ENCODE data around the gene FBXO8. TPM values are rescaled to one million over a fixed set of nuclear protein-coding genes. Genes with fewer than 3 reads are reported as not detected.

Gene FBXO8
- total RNA-seq, 2 experiments from 2014 or later, result 12.6 to 12.7 TPM

- no TSS peak for BruUV-seq (replicated peaks)
- no peak for DNase-seq (ENCODE audit: low spot score)
- Histone ChIP-seq H3K4me3 (ENCODE audit: low read depth, low read length, poor library complexity, severe bottlenecking) (no peak overlapping the region), H3K4me1 (ENCODE audit: insufficient read depth, low read length, poor library complexity, severe bottlenecking) (no peaks in the 10 kb centered on the region), H3K9me2 (ENCODE audit: insufficient read depth, low read length) (no peaks in the 10 kb centered on the region), H3K79me2 (ENCODE audit: insufficient read depth, low read depth, low read length) (no peaks in the 10 kb centered on the region), H3K36me3 (ENCODE audit: insufficient read depth, low read length) (no peaks in the 10 kb centered on the region), H3K4me2 (ENCODE audit: low read length) (no peak overlapping the region), H4K20me1 (ENCODE audit: insufficient read depth, low read length) (no peaks in the 10 kb centered on the region), H2AFZ (ENCODE audit: low read length) (no peak overlapping the region), H3K27ac (ENCODE audit: low read depth, low read length, poor library complexity, severe bottlenecking) (no peak overlapping the region), H3K9me3 (ENCODE audit: low read length) (no peaks in the 10 kb centered on the region)
- ChIA-PET CTCF (ENCODE audit: unreplicated experiment) (no interaction called here), POLR2A (interaction anchor here (1.5 kb wide), 1 partner anchor 14 kb away, joined by 3 read pairs; no protein-coding TSS in a partner anchor)
- no peak for TF ChIP-seq CTCF (conservative IDR thresholded peaks at IDR 0.05; ENCODE audit: low read length)
- TF ChIP-seq EZH2phosphoT487 (IDR thresholded peaks at IDR 0.05; ENCODE audit: borderline replicate concordance, low read depth, low read length), result no peak
- intact Hi-C loops (cut with micrococcal nuclease; ENCODE audit: unreplicated experiment), result no loop called here
Observed at GRCh38 chr4:174225349-174226049, 58.0 kb downstream of the FBXO8 start.

DNA sequence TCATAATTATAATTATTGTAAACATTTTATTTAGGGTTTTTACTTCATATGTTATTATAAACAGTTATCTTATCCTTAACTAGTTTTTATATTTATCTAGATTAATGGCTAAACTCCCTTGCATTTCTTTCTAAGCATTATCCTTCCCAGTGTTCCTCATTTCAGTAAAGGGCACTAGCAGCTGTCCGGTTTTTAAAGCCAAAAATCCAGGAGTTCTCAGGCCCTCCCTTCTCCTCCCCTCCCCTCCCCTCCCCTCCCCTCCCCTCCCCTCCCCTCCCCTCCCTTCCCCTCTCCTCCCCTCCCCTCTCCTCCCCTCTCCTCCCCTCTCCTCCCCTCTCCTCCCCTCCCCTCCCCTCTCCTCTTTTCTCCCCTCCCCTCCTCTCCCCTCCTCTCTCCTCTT, 58.9 kb downstream of the FBXO8 start:
- POLR2A ChIA-PET, result interaction anchor here (0.5 to 1.5 kb wide), 4 partner anchors 13 to 26 kb away, joined by 3 to 6 read pairs (median 3); no protein-coding TSS in a partner anchor
- no peaks in the 10 kb centered on the region for H3K9me3 ChIP-seq (ENCODE audit: low read length)
- H3K4me1 ChIP-seq (ENCODE audit: insufficient read depth, low read length, poor library complexity, severe bottlenecking), result no peaks in the 10 kb centered on the region
- no peak for DNase-seq (ENCODE audit: low spot score)
- CTCF ChIA-PET (ENCODE audit: unreplicated experiment), result interaction anchor here (0.6 kb wide), 1 partner anchor 27 kb away, joined by 8 read pairs; no protein-coding TSS in a partner anchor
- BruUV-seq (replicated peaks), result no TSS peak
- H3K4me2 ChIP-seq (ENCODE audit: low read length), result no peak overlapping the region
- H4K20me1 ChIP-seq (ENCODE audit: insufficient read depth, low read length), result no peaks in the 10 kb centered on the region
- TF ChIP-seq CTCF (conservative IDR thresholded peaks at IDR 0.05; ENCODE audit: low read length), result no peak
- no peak for TF ChIP-seq EZH2phosphoT487 (IDR thresholded peaks at IDR 0.05; ENCODE audit: borderline replicate concordance, low read depth, low read length)
- H3K27ac ChIP-seq (ENCODE audit: low read depth, low read length, poor library complexity, severe bottlenecking), result no peak overlapping the region
- H2AFZ ChIP-seq (ENCODE audit: low read length), result no peak overlapping the region
- no peaks in the 10 kb centered on the region for H3K36me3 ChIP-seq (ENCODE audit: insufficient read depth, low read length)
- no peaks in the 10 kb centered on the region for H3K9me2 ChIP-seq (ENCODE audit: insufficient read depth, low read length)
- intact Hi-C loops (cut with micrococcal nuclease; ENCODE audit: unreplicated experiment), result no loop called here
- H3K79me2 ChIP-seq (ENCODE audit: insufficient read depth, low read depth, low read length), result no peaks in the 10 kb centered on the region
- H3K4me3 ChIP-seq (ENCODE audit: low read depth, low read length, poor library complexity, severe bottlenecking), result no peak overlapping the region

DNA sequence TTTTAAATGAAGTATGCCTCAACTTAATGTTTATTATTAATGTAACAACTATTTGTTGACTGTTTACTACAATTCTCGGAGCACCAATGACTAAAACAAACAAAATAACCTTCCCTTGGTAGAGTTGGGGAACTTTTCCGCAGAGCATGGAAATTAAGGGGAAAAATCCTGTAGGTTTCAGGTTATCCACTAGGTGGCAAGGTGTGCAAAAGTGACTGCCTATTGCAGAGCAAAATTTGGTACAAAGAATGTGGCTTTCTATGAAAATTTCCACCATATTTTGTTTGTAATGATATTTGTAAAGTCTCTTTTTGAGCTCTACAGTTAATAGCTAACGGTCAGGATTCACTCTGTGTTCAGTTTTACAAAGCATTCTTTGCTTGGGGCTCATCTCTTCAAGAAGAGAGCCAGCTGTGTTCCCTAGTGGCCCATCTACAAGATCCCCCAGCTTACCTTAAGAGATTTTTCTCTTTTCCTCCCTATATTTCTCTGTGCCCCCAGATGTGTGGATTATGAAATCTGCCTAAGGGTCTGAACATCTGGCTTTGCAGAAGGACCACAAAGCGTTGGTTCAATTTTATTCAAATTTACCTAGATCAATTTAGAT, 61.1 kb downstream of the FBXO8 start:
- no peak overlapping the region for H3K27ac ChIP-seq (ENCODE audit: low read depth, low read length, poor library complexity, severe bottlenecking)
- intact Hi-C loops (cut with micrococcal nuclease; ENCODE audit: unreplicated experiment), result loop anchor here (1.0 kb wide), 1 partner anchor 97 kb away; no protein-coding TSS in a partner anchor
- no peaks in the 10 kb centered on the region for H3K9me3 ChIP-seq (ENCODE audit: low read length)
- no peak overlapping the region for H2AFZ ChIP-seq (ENCODE audit: low read length)
- no peaks in the 10 kb centered on the region for H3K36me3 ChIP-seq (ENCODE audit: insufficient read depth, low read length)
- CTCF ChIA-PET (ENCODE audit: unreplicated experiment), result no interaction called here
- H3K4me1 ChIP-seq (ENCODE audit: insufficient read depth, low read length, poor library complexity, severe bottlenecking), result no peaks in the 10 kb centered on the region
- no peaks in the 10 kb centered on the region for H3K9me2 ChIP-seq (ENCODE audit: insufficient read depth, low read length)
- no peak overlapping the region for H3K4me3 ChIP-seq (ENCODE audit: low read depth, low read length, poor library complexity, severe bottlenecking)
- no peaks in the 10 kb centered on the region for H4K20me1 ChIP-seq (ENCODE audit: insufficient read depth, low read length)
- no TSS peak for BruUV-seq (replicated peaks)
- H3K79me2 ChIP-seq (ENCODE audit: insufficient read depth, low read depth, low read length), result no peaks in the 10 kb centered on the region
- POLR2A ChIA-PET, result no interaction called here
- DNase-seq (ENCODE audit: low spot score), result peak; percentile 47
- no peak overlapping the region for H3K4me2 ChIP-seq (ENCODE audit: low read length)
- TF ChIP-seq CTCF (conservative IDR thresholded peaks at IDR 0.05; ENCODE audit: low read length) (peak; percentile 86), EZH2phosphoT487 (IDR thresholded peaks at IDR 0.05; ENCODE audit: borderline replicate concordance, low read depth, low read length) (no peak)

Data from OCI-LY7 (cell line).